K562 (cell line): ENCODE measurements around the gene LRRC8A. TPM values are rescaled to one million over a fixed set of nuclear protein-coding genes. Genes with fewer than 3 reads are reported as not detected.

ENCODE experiments used
- ADNP ChIP-seq: fragments of 200-800 bp; sonication (Bioruptor generic); IDR thresholded peaks from 2 replicates; pipeline ENCODE4 v1.6.1; 2016; ENCODE audit warnings: missing genetic modification characterization, missing compliant biosample characterization
- GTF2A2 ChIP-seq: IDR thresholded peaks from 2 replicates; pipeline ENCODE4 v1.6.1; 2016; ENCODE audit warnings: mild to moderate bottlenecking, missing genetic modification characterization, missing compliant biosample characterization
- ILF3 ChIP-seq: fragments of 450-650 bp; IDR thresholded peaks from 2 replicates; pipeline ENCODE4 v1.6.1; 2018; ENCODE audit warnings: antibody characterized with exemption, mild to moderate bottlenecking, moderate library complexity, borderline replicate concordance
- MEF2A ChIP-seq: IDR thresholded peaks from 2 replicates; pipeline ENCODE4 v1.6.1; 2011; ENCODE audit warnings: low read depth, mild to moderate bottlenecking, low read length, moderate library complexity; ENCODE audit not compliant: control insufficient read depth
- MNT ChIP-seq, 2 experiments: fragments of 450-650 bp; conservative IDR thresholded peaks; 2 replicates each; pipeline ENCODE4 v1.6.1; 2017; ENCODE audit warnings: mild to moderate bottlenecking in 2 of 2, moderate library complexity in 2 of 2
- MXD1 ChIP-seq: fragments of 250-450 bp; sonication (Bioruptor Pico); IDR thresholded peaks from 2 replicates; pipeline ENCODE4 v1.8.0; 2021; ENCODE audit warnings: borderline replicate concordance, mild to moderate bottlenecking, moderate library complexity; ENCODE audit not compliant: poor library complexity, severe bottlenecking
- NR2C1 ChIP-seq, 2 experiments: fragments of 450-650 bp; IDR thresholded peaks; 2 replicates each; pipeline ENCODE4 v1.6.1; 2017; ENCODE audit warnings: mild to moderate bottlenecking in 2 of 2, antibody characterized with exemption in 1 of 2, inconsistent platforms in 1 of 2, missing compliant biosample characterization in 1 of 2, missing genetic modification characterization in 1 of 2
- PRDM10 ChIP-seq: fragments of 450-650 bp; IDR thresholded peaks from 2 replicates; pipeline ENCODE4 v1.6.1; 2018; ENCODE audit not compliant: partially characterized antibody
- PREB ChIP-seq: sonication (generic); formaldehyde crosslinking; IDR thresholded peaks from 2 replicates; pipeline ENCODE4 v1.8.1; 2023; ENCODE audit warnings: mild to moderate bottlenecking, missing genetic modification reagents
- SMARCB1 ChIP-seq: IDR thresholded peaks from 2 replicates; pipeline ENCODE4 v1.6.1; 2011; ENCODE audit warnings: improper control_type of control experiment, low read depth; ENCODE audit not compliant: insufficient read length
- TAL1 ChIP-seq: fragments of 450-650 bp; IDR thresholded peaks from 2 replicates; pipeline ENCODE4 v1.6.1; 2016; ENCODE audit warnings: mild to moderate bottlenecking
- TBL1XR1 ChIP-seq, 2 experiments: IDR thresholded peaks; 2 replicates each; pipeline ENCODE4 v1.6.1; 2012; ENCODE audit warnings: improper control_type of control experiment in 2 of 2, low read length in 2 of 2, mild to moderate bottlenecking in 1 of 2
- TCF7 ChIP-seq: sonication (generic); IDR thresholded peaks from 2 replicates; pipeline ENCODE4 v1.6.1; 2016; ENCODE audit warnings: antibody characterized with exemption, borderline replicate concordance
- ZBTB17 ChIP-seq: fragments of 450-650 bp; formaldehyde crosslinking; IDR thresholded peaks from 2 replicates; pipeline ENCODE4 v1.4.0; 2020; ENCODE audit warnings: mild to moderate bottlenecking
- ZHX1 ChIP-seq: fragments of 150-350 bp; conservative IDR thresholded peaks from 2 replicates; pipeline ENCODE4 v1.6.1; 2014; ENCODE audit warnings: low read length
- ZNF124 ChIP-seq: sonication (generic); formaldehyde crosslinking; IDR thresholded peaks from 2 replicates; pipeline ENCODE4 v1.8.1; 2022; ENCODE audit warnings: missing genetic modification reagents
- ZNF263 ChIP-seq: sonication (generic); formaldehyde crosslinking; IDR thresholded peaks from 2 replicates; pipeline ENCODE4 v1.8.0; 2022; ENCODE audit warnings: mild to moderate bottlenecking, missing genetic modification reagents, borderline replicate concordance
- ZNF561 ChIP-seq: fragments of 450-650 bp; formaldehyde crosslinking; conservative IDR thresholded peaks from 2 replicates; pipeline ENCODE4 v1.4.0; 2020; ENCODE audit warnings: mild to moderate bottlenecking, moderate library complexity
- ZNF764 ChIP-seq: fragments of 250-450 bp; sonication (Bioruptor Pico); IDR thresholded peaks from 2 replicates; pipeline ENCODE4 v1.4.0; 2020; ENCODE audit warnings: low read depth, mild to moderate bottlenecking, moderate library complexity
- ZNF780A ChIP-seq: fragments of 250-450 bp; sonication (Bioruptor Pico); IDR thresholded peaks from 2 replicates; pipeline ENCODE4 v1.5.0; 2021; ENCODE audit warnings: mild to moderate bottlenecking
- polyA plus RNA-seq, 8 experiments: library from polyadenylated mRNA; depleted of rRNA in 4 of 8; stranded (reverse) in 5 of 8; unstranded in 3 of 8; fragments of >200 nt; fragmentation: Nextera tagmentation in 2 of 8; fragmentation: Illumina TruSeq in 1 of 8; extraction: Ambion mirVana in 2 of 8; extraction: Trizol in 1 of 8; gene quantifications; 2 replicates each; pipeline versions ENCODE4 v1.2.1 to v1.2.3, GENCODE V29; 2011 to 2014; ENCODE audit warnings: inconsistent platforms in 1 of 8, missing spikeins in 1 of 8
- total RNA-seq, 7 experiments: library from RNA; depleted of rRNA in 6 of 7; stranded (reverse); fragments of >200 nt in 6 of 7; fragmentation: Illumina TruSeq in 2 of 7; extraction: Trizol in 2 of 7; gene quantifications; 2 replicates each; pipeline versions ENCODE4 v1.2.1 to v1.2.3, GENCODE V29; 2011 to 2021; ENCODE audit warnings: low replicate concordance in 1 of 7

LRRC8A gene
- total and polyA plus RNA-seq, 9 of the 15 experiments (the other 6 are each of a cell fraction or from before 2014, with no cell fraction given), result 2.9 to 24.7 (median 8.9) TPM

- TF ChIP-seq PRDM10, result peak; percentile 77
- TF ChIP-seq NR2C1 (IDR thresholded peaks at IDR 0.05), result no peak
- no peak for TF ChIP-seq NR2C1 (tag; IDR thresholded peaks at IDR 0.05)
- no peak for TF ChIP-seq ADNP (tag)
- no peak for TF ChIP-seq GTF2A2 (tag)
- no peak for TF ChIP-seq MEF2A
- TF ChIP-seq TAL1, result no peak
- no peak for TF ChIP-seq ZHX1
- no peak for TF ChIP-seq ZNF780A (CRISPR knock-in tag)
- no peak for TF ChIP-seq TCF7
- TF ChIP-seq TBL1XR1 (IDR thresholded peaks at IDR 0.05; ENCODE audit: low read length in 2 of 2), result no peak
- TF ChIP-seq PREB (CRISPR knock-in tag), result no peak
- TF ChIP-seq ZNF561 (CRISPR knock-in tag), result no peak
- no peak for TF ChIP-seq ZNF124 (CRISPR knock-in tag)
- TF ChIP-seq ZNF764, result no peak
- 0 out of 2 replicates have a peak, but pooled peaks have one; percentile 71 for TF ChIP-seq ZNF263 (CRISPR knock-in tag)
- TF ChIP-seq MNT (conservative IDR thresholded peaks at IDR 0.05), result no peak
- no peak for TF ChIP-seq ILF3
- TF ChIP-seq SMARCB1, result no peak
- TF ChIP-seq ZBTB17, result no peak
- no peak for TF ChIP-seq MXD1 (CRISPR knock-in tag)
Observed at GRCh38 chr9:128947277-128947526, 65.3 kb downstream of the LRRC8A start (continued).
